Smooth muscle cell (in vitro differentiated cells): ENCODE data around the gene SYT8. TPM values are rescaled to one million over a fixed set of nuclear protein-coding genes. Genes with fewer than 3 reads are reported as not detected.
"Not testable (repeated sequence)": the region's sequence is repeated elsewhere in the genome, so short reads cannot be mapped to it uniquely, and the experiment has no call there.

Experiments used
- DNase-seq: peaks from one replicate; lab custom pipeline; 2025; ENCODE audit not compliant: unreplicated experiment; lab: John Stamatoyannopoulos, UW
- H2AFZ ChIP-seq: fragments of 200-600 bp; sonication (generic); 2 replicates; pipeline ENCODE4 v1.6.0; 2016; ENCODE audit warnings: antibody characterized with exemption, low read depth, mild to moderate bottlenecking
- H3F3A ChIP-seq: fragments of 200-600 bp; sonication (generic); 2 replicates; pipeline ENCODE4 v1.6.0; 2017; ENCODE audit warnings: antibody characterized with exemption, low read depth
- H3K27ac ChIP-seq: fragments of 200-600 bp; sonication (generic); 2 replicates; pipeline ENCODE4 v1.5.1; 2016; ENCODE audit warnings: low read depth, mild to moderate bottlenecking
- H3K27me3 ChIP-seq: fragments of 200-600 bp; sonication (generic); 2 replicates; pipeline ENCODE4 v1.6.1; 2016; ENCODE audit warnings: low read depth, mild to moderate bottlenecking
- H3K36me3 ChIP-seq: fragments of 200-600 bp; sonication (generic); 2 replicates; pipeline ENCODE4 v1.5.1; 2016; ENCODE audit warnings: low read depth
- H3K4me1 ChIP-seq: fragments of 200-600 bp; sonication (generic); 2 replicates; pipeline ENCODE4 v1.5.1; 2016; ENCODE audit warnings: low read depth
- H3K4me2 ChIP-seq: fragments of 200-600 bp; sonication (generic); 2 replicates; pipeline ENCODE4 v1.6.0; 2016; ENCODE audit warnings: mild to moderate bottlenecking
- H3K4me3 ChIP-seq: fragments of 200-600 bp; sonication (generic); 2 replicates; pipeline ENCODE4 v1.5.1; 2016; ENCODE audit warnings: mild to moderate bottlenecking
- H3K79me2 ChIP-seq: fragments of 200-600 bp; sonication (generic); 2 replicates; pipeline ENCODE4 v1.6.0; 2016; ENCODE audit warnings: low read depth, mild to moderate bottlenecking
- H3K9ac ChIP-seq: fragments of 200-600 bp; sonication (generic); 2 replicates; pipeline ENCODE4 v1.6.0; 2016; ENCODE audit warnings: low read depth
- H3K9me3 ChIP-seq: fragments of 200-600 bp; sonication (generic); replicated peaks from 2 replicates; pipeline ENCODE4 v1.5.1; 2016; ENCODE audit warnings: low read depth
- H4K20me1 ChIP-seq: fragments of 200-600 bp; sonication (generic); 2 replicates; pipeline ENCODE4 v1.6.0; 2016; ENCODE audit warnings: low read depth
- CTCF ChIP-seq: fragments of 200-600 bp; sonication (generic); IDR thresholded peaks from 2 replicates; pipeline ENCODE4 v1.5.1; 2017; ENCODE audit warnings: borderline replicate concordance, mild to moderate bottlenecking, antibody characterized with exemption; ENCODE audit not compliant: insufficient read depth, poor library complexity, severe bottlenecking
- WGBS: methylation state at CpG from one replicate; pipeline ENCODE4 v1.1.7; 2016; ENCODE audit warnings: low lambda C conversion rate; 5-methylcytosine and 5-hydroxymethylcytosine counted together
- polyA plus RNA-seq: library from polyadenylated mRNA; unstranded; fragments of >200 nt; fragmentation: Nextera tagmentation; extraction: Ambion mirVana; gene quantifications from 2 replicates; pipeline ENCODE4 v1.2.1, GENCODE V29; 2016
- total RNA-seq: library from RNA; depleted of rRNA; stranded (reverse); fragments of >200 nt; gene quantifications from 2 replicates; pipeline ENCODE4 v1.2.3, GENCODE V29; 2014

SYT8 gene
- total and polyA plus RNA-seq, 2 experiments from 2014 or later, result 0.13 to 2.0 TPM

DNA sequence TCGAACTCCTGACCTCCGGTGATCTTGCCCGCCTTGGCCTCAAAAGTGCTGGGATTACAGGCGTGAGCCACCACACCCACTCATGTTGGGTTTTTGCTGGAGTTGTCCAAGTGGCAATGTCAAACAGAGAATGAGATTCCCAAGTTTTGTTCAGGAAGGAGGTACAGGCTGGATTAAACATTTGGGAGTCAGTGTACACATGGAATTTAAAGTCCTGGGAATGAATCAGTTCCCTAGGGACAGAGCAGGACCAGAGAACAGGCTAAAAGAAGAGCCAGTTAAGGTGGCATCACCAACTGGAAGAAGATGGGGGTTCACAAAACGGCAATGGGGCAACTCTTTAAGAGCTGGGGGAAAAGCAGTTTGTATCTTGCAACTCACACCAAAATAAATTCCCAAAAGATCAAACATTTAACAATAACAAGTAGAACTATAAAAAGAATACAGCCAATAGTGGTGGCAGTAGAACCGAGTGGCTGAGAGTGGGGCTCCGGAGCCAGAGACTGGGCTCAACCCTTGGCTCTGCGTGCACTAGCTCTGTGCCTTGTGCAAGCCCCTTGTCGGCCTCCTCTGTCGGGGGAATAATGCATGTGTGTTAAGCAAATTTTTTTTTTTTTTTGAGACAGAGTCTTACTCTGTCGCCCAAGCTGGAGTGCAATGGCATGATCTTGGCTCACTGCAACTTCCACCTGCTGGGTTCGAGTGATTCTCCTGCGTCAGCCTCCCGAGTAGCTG is 37.2 kb upstream of the SYT8 start:
- H3K27ac ChIP-seq, result no peak overlapping the region
- no peak overlapping the region for H3K4me3 ChIP-seq
- no peaks in the 10 kb centered on the region for H3F3A ChIP-seq
- H2AFZ ChIP-seq, result no peak overlapping the region
- H3K4me2 ChIP-seq, result no peak overlapping the region
- WGBS, result 93% methylated on average over 14 of the region's 14 CpGs
- H3K27me3 ChIP-seq, result no peaks in the 10 kb centered on the region
- TF ChIP-seq CTCF, result no peak
- H3K79me2 ChIP-seq, result no peaks in the 10 kb centered on the region
- H3K36me3 ChIP-seq, result no peaks in the 10 kb centered on the region
- no peaks in the 10 kb centered on the region for H3K4me1 ChIP-seq
- no peak overlapping the region for H3K9ac ChIP-seq
- no peaks in the 10 kb centered on the region for H3K9me3 ChIP-seq
- no peaks in the 10 kb centered on the region for H4K20me1 ChIP-seq
- DNase-seq, result no peak

DNA sequence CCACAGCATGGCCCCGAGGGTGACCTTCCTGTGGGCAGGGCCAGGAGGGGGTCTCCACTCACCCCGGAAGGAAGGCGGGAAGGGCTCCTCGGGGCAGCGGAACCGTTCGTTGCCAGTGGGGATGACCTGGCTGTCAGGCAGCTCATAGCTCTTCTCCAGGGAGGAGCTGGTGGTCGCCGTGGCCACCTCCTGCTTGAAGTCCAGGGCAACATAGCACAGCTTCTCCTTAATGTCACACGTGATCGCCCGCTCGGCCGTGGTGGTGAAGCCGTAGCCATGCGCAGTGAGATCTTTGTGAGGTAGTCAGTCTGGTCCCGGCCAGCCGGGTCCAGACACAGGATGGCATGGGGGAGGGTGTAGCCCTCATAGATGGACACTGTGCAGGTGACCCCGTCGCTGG is 31.5 kb upstream of the SYT8 start:
- no peak overlapping the region for H3K4me2 ChIP-seq
- 98% methylated on average over 20 of the region's 20 CpGs for WGBS
- no peaks in the 10 kb centered on the region for H3K4me1 ChIP-seq
- no peaks in the 10 kb centered on the region for H3K36me3 ChIP-seq
- H2AFZ ChIP-seq, result no peak overlapping the region
- no peak overlapping the region for H3K27ac ChIP-seq
- TF ChIP-seq CTCF, result no peak
- DNase-seq, result no peak
- no peaks in the 10 kb centered on the region for H3F3A ChIP-seq
- H3K4me3 ChIP-seq, result no peak overlapping the region
- no peaks in the 10 kb centered on the region for H4K20me1 ChIP-seq
- no peaks in the 10 kb centered on the region for H3K79me2 ChIP-seq
- H3K27me3 ChIP-seq, result no peaks in the 10 kb centered on the region
- H3K9ac ChIP-seq, result no peak overlapping the region
- no peaks in the 10 kb centered on the region for H3K9me3 ChIP-seq

GRCh38 chr11:1803835-1804519 is 30.8 kb upstream of the SYT8 start:
- H4K20me1 ChIP-seq, H3K4me2 ChIP-seq, H3K27ac ChIP-seq, H3F3A ChIP-seq, H3K36me3 ChIP-seq, H2AFZ ChIP-seq, H3K4me1 ChIP-seq, H3K9me3 ChIP-seq, DNase-seq, H3K4me3 ChIP-seq, H3K27me3 ChIP-seq, H3K79me2 ChIP-seq, H3K9ac ChIP-seq: not testable (repeated sequence)
- 96% methylated on average over 14 of the region's 42 CpGs for WGBS

- Histone ChIP-seq H2AFZ (no peak overlapping the region), H3K36me3 (no peaks in the 10 kb centered on the region), H3K9me3 (no peaks in the 10 kb centered on the region), H3K27ac (no peak overlapping the region), H3F3A (no peaks in the 10 kb centered on the region), H3K79me2 (no peaks in the 10 kb centered on the region), H3K27me3 (no peaks in the 10 kb centered on the region), H3K4me3 (no peak overlapping the region), H3K9ac (no peak overlapping the region), H4K20me1 (no peaks in the 10 kb centered on the region), H3K4me1 (no peaks in the 10 kb centered on the region), H3K4me2 (no peak overlapping the region)
- TF ChIP-seq CTCF, result no peak
- WGBS, result 93% methylated on average over 15 of the region's 15 CpGs
- no peak for DNase-seq
Observed at GRCh38 chr11:1805525-1805924, 29.3 kb upstream of the SYT8 start.
